Ureter (tissue), 1 donor: ENCODE results near the gene TNFRSF1B. TPM values are rescaled to one million over a fixed set of nuclear protein-coding genes. Genes with fewer than 3 reads are reported as not detected.
A peak's percentile ranks its signal among the peaks of the same experiment; 100 is the strongest.

Experiments used
- DNase-seq: peaks from one replicate; pipeline ENCODE4 v3.0.0-alpha.2; 2020; ENCODE audit warnings: low spot score
- total RNA-seq: library from RNA; stranded (reverse); gene quantifications from one replicate; pipeline ENCODE4 v1.2.4, GENCODE V29; 2023
- donor health status: DM: yes; HTN: yes; CAD: no.

The TNFRSF1B gene
- total RNA-seq, 1 donor from 2014 or later: 28.0 TPM

DNA sequence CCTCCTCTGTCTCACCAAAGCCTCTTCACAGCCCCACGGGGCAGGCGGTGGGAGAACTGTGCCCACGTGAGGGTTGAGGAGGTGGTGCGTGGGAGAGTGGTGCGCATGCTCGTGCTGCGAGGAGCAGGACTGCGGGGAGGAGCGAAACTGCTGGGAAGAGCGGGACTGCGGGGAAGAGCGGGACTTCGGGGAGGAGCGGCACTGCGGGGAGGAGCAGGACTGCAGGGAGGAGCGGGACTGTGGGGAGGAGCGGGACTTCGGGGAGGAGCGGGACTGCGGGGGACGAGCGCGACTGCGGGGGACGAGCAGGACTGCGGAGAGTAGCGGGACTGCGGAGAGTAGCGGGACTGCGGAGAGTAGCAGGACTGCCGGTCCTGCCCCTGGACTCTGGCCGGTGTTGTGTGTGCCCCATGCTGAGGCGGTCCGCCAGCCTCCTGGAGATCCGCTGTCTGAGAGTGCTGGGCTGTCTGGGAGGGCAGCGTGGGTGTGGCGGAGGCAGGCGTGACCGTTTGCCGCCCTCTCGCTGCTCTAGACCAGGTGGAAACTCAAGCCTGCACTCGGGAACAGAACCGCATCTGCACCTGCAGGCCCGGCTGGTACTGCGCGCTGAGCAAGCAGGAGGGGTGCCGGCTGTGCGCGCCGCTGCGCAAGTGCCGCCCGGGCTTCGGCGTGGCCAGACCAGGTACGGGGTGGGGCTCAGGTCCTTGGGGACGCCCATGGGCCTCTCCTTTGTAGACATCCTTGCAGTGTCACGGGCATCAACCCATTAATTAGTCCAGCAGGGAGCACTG lies 24.6 kb downstream of the TNFRSF1B start:
- no peak for DNase-seq

DNA sequence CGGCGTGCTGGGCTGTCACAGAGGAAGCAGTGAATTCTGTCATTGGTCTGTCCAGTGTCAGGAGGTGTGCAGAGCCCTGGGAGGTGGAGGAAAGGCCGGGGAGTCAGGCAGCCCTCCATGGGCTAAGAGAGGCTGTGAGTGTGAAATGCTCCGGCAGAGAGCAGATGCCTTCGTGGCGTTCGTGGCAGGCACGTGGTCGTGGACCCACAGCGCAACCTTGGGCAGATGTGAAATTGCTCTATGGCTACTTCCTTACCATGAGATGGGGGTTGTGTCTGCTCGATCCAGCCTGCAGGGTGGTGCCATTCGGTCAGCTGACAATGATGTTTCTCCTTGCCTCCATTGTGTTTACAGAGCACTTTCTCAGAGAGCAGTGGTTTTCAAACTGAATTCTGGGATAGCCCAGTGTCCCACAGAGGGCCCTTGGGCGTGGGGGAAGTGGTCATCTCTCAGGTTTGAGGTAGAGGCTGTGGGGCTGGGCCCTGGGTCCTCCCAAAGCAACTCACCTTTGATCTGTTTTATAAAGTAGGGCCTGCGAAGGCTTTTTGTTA lies 27.9 kb downstream of the TNFRSF1B start:
- no peak for DNase-seq

DNA sequence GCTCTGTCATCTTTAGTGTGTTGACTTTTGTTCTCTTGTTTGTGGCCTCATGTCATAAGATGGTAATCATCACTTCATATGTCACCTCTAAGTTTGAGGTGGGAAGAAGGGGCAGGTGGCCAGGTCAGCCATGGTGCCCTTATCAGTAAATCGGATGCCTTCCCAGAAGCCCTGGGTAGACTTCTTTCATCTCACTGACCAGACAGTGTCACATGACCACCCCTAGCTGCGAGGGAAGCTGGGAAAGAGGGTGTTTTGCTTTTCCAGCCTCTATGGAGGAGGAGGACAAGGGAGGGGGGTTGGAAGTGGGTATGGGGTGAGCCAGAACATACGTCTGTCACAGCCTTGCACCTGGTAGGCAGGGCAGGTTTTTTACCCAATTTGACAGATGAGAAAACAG lies 28.6 kb downstream of the TNFRSF1B start:
- DNase-seq: no peak

DNA sequence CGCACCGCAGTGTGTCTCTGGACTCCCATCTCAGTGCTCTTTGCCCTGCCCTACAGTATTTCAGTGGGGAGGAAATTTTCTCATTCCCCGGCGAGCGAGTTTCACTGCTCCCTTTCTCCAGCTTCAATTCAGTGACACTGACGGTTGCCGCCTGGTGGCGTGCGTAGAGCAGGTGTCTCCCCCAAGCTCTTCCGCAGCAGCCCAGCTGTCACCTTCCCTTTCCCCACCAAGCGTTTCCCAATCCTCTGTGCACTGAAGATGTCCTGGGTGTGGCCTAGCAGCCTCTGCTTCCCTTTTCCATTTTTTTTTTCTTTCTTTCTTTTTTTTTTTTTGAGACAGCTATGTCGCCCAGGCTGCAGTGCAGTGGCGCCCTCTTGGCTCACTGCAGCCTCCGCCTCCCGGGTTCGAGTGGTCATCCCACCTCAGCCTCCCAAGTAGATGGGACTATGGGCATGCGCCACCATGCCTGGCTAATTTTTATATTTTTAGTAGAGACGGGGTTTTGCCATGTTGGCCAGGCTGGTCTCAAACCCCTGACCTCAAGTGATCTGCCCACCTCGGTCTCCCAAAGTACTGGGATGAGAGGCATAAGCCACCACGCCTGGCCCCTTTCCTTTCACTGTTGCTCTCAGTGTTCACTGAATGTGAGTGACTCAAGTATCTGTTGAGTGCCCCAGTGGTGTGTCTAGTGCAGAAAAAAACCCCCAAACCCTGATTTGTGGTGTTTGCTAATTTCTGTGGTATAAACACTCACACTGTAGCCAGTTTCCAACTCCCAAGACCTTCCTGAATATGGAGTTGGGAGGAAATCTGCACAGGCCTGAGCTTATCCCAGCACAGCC lies 30.1 kb downstream of the TNFRSF1B start:
- no peak for DNase-seq

DNA sequence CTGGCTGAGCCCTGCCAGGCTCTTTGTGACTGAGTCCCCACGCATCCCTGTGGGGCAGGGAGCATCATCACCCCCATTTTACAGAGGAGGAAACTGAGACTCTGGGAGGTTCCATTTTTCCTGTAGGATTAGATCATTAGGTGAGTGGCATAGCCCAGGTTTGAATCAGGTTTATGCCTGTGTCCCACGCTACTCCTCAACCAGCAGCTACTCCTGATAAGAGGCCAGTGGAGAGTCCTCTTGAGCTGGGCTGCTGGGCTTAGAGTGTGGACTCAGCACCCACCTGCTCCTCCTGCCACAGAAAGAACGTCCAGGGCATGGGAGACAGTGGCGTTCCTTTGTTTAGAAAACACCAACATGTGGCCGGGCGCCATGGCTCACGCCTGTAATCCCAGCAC lies 30.7 kb downstream of the TNFRSF1B start:
- no peak for DNase-seq

DNA sequence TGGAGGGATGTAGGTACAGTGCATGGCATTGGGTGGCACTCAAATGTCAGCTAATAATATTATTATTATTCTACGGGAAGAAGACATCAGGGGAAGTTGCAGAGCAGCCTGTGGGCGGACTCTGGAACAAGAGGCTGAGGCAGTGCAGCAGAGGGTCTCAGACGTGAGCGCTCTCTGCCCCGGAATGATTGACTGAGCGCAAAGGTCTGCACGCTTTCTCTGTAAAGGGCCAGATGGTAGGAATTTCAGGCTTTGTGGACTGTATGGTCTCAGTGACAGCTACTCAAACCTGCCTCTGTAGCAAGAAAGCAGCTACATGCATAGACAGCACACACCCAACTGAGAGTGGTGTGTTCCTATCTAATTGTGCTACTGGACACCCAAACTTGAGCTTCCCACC lies 33.4 kb downstream of the TNFRSF1B start:
- no peak for DNase-seq

DNA sequence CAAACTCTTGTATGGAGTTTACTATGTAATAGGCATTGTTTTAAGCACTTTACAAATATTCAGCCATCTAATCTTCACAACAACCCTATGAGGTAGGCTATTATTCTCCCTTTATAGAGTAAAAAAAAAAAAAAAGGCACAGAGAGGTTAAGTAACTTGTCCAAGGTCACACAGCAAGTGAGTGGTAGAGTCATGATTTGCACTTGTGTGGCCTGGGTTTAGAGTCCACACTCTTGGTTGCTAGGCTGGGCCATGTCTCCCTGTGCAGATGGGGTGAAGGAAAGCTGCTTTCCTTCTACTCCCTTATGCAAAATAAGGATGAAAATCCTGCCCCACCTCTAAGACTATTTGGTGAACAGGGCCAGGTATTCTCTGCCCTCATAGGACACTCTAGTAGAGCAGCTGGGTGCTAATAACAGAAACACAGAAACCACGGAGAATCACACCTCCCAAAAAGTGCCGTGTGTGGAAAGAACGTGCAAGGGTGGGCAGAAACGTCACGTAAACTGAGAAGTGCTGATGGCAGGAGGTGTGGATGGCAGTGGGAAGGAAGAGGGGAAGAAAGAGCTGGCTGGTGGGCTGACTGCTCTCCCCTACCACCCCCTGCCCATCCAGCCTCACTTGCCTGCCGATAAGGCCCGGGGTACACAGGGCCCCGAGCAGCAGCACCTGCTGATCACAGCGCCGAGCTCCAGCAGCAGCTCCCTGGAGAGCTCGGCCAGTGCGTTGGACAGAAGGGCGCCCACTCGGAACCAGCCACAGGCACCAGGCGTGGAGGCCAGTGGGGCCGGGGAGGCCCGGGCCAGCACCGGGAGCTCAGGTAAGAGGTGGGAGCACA lies 34.8 kb downstream of the TNFRSF1B start:
- DNase-seq: no peak

DNA sequence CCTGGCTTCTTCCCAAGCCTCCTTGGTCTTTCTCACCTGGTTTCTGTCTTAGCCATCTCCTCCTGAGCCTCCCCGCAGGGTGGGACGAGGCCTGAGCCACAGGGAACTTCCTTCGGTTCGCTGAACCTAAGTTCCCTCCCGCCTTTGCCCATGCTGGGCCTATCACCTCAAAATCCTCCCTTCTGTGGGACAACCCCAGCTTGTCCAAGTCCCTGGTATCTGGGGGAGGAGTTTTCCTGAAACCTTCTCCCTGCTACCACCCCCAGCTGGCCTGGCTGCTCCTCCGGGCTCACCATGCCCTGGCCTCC lies 35.4 kb downstream of the TNFRSF1B start:
- DNase-seq: no peak

DNA sequence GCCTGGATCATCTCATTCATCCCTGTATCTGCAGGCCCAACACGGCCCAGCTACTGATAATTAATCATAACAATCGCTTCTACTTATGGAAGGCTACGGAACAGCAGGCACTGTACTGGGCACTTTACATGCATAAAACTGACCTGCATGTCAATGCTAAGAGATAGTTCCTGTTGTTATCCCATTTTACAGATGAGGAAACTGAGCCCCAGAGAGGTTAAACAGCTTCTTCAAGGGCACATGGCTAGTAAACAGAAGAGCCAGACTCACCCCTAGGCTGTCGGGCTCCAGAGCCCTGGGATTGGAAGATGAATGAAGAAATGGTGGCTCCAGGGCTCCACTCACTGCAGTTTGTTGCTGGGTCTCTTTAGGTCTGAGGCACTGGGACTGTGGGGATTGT lies 35.8 kb downstream of the TNFRSF1B start:
- DNase-seq: no peak

DNA sequence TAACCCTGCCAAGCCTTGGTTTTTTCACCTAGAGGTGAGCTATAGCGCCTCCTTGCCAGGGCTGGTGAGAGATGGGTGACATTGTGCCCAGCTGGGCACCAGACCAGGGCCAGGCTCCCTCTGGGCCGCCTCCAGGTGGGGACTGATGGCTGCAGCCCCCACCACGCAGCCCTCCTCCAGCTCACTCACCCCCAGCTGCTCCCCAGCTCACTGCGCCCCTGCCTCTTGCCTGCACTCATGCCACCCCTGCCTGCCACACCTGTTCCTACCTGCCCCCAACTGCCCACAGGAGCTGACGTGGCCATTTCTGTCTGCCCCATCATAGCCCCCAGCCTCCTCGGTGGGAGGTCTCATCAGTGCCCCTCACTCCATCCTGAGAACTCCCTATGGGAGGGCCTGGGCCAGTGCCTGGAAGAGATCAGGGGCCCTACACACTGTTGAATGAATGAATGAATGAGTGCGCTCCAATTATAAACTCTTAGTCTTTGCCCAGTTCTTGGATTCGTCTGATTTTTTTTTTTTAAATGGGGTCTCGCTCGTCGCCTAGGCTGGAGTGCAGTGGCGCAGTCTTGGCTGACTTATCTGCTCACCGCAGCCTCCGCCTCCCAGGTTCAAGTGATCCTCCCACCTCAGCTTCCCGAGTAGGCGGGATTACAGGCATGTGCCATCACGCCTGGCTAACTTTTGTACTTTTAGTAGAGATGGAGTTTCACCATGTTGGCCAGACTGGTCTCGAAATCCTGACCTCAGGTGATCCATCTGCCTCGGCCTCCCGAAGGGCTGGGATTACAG lies 36.6 kb downstream of the TNFRSF1B start:
- DNase-seq: no peak

DNA sequence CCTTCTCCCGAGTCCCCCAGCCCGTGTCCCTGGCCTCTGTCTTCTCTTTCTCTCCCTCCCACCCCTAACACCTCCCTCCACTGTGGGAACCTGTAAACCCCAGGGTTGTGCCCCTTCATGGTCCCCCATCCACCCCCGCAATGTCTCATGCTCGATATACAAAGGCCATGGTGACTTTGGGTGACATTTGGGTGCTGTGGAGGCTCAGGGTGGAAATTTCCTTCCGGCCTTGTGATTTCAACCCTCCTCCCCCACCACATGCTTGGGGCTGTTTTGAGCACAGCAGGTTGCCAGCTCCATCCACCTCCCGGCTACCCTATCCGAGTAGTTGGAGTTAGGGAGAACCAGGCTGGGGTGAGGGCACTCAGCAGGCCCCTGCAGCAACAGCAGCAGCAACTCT lies 37.3 kb downstream of the TNFRSF1B start:
- no peak for DNase-seq

DNA sequence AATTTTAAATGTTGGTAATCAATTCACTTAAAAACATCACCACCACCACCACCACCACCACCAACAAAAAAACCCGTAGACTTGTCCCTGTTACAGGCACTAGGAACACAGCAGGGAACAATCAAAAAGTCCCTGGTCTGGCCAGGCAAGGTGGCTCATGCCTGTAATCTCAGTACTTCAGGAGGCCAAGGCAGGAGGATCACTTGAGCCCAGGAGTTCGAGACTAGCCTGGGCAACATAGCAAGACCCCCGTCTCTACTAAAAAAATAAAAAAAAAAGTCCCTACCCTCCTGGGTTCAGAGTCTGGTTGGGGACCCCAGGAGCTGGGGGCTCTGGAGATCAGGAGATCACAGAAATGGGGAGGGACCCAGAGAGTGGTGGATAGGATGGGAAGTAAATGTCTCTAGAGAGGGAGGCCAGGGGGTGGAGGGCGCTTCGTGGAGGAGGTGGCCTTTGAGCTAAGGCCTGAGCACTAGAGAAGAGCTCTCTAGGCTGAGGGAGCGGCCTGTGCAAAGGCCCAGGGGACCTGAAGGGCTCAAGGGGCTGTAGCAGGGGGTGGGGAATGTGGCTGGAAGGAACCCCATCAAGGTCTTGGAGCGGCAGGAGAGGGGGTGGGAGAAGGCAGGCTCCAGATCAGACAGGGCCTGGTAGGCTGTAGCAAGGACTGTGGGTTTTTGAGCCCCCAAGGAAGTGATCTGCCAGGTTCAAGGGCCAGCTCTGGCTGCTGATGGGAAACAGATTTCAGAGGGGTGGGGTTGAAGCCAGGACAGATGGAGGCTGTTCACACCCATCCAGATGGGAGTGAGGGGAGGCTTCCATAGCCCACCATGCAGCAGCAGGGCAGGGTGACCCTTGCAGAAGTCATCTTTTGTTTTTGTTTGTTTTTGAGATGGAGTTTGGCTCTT lies 38.2 kb downstream of the TNFRSF1B start:
- DNase-seq: no peak

DNA sequence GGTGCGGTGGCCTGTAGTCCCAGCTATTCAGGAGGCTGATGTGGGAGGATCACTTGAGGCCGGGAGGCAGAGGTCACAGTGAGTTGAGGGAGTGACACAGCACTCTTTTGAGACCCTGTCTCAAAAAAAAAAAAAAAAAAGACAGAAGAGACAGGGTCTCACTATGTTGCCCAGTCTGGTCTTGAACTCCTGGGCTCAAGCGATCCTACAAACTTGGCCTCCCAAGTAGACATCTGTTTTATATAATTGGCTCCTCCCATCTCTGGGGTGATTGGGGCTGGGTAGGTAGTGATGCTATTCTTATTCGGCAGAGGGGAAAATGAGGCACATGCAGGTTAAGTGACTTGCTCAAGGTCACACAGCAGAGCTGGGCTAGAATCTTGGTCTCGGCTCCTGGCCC lies 39.4 kb downstream of the TNFRSF1B start:
- no peak for DNase-seq

DNA sequence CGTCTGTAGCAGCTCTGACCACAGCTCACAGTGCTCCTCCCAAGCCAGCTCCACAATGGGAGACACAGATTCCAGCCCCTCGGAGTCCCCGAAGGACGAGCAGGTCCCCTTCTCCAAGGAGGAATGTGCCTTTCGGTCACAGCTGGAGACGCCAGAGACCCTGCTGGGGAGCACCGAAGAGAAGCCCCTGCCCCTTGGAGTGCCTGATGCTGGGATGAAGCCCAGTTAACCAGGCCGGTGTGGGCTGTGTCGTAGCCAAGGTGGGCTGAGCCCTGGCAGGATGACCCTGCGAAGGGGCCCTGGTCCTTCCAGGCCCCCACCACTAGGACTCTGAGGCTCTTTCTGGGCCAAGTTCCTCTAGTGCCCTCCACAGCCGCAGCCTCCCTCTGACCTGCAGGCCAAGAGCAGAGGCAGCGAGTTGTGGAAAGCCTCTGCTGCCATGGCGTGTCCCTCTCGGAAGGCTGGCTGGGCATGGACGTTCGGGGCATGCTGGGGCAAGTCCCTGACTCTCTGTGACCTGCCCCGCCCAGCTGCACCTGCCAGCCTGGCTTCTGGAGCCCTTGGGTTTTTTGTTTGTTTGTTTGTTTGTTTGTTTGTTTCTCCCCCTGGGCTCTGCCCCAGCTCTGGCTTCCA lies 40.1 kb downstream of the TNFRSF1B start:
- no peak for DNase-seq

DNA sequence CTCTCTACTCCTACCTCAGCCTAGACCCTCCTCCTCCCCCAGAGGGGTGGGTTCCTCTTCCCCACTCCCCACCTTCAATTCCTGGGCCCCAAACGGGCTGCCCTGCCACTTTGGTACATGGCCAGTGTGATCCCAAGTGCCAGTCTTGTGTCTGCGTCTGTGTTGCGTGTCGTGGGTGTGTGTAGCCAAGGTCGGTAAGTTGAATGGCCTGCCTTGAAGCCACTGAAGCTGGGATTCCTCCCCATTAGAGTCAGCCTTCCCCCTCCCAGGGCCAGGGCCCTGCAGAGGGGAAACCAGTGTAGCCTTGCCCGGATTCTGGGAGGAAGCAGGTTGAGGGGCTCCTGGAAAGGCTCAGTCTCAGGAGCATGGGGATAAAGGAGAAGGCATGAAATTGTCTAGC lies 41.5 kb downstream of the TNFRSF1B start:
- DNase-seq: no peak

DNA sequence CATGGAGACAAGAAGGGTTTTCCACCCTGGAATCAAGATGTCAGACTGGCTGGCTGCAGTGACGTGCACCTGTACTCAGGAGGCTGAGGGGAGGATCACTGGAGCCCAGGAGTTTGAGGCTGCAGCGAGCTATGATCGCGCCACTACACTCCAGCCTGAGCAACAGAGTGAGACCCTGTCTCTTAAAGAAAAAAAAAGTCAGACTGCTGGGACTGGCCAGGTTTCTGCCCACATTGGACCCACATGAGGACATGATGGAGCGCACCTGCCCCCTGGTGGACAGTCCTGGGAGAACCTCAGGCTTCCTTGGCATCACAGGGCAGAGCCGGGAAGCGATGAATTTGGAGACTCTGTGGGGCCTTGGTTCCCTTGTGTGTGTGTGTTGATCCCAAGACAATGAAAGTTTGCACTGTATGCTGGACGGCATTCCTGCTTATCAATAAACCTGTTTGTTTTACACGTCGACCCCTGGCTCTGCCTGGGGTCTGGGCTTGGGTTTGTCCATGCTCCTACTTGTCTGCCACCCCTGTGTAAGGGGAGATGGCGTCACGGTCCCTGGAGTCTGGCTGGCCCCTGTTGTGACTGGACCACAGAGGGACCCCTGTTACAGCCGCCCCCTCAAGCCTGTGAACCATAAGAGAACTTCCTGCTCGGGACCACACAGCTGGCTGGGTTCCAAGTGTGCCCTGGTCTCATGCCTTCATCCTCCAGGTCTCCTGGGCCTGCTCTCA lies 42.1 kb downstream of the TNFRSF1B start:
- DNase-seq: peak; percentile 87

DNA sequence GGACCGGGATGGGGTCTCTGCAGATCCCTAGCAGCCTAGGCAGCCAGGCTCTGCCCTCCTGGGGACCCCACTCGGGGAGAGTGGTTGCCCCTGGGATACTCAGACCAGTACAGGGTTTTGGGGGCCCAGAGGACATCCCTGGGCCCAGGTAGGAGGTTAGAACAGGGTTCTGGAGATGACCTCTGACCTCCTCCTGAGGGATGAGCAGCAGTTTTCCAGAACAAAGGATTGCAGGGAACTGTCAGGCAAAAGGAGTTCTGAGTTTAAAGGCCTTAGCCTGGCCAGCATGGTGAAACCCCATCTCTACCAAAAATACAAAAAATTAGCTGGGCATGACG lies 42.7 kb downstream of the TNFRSF1B start:
- no peak for DNase-seq

DNA sequence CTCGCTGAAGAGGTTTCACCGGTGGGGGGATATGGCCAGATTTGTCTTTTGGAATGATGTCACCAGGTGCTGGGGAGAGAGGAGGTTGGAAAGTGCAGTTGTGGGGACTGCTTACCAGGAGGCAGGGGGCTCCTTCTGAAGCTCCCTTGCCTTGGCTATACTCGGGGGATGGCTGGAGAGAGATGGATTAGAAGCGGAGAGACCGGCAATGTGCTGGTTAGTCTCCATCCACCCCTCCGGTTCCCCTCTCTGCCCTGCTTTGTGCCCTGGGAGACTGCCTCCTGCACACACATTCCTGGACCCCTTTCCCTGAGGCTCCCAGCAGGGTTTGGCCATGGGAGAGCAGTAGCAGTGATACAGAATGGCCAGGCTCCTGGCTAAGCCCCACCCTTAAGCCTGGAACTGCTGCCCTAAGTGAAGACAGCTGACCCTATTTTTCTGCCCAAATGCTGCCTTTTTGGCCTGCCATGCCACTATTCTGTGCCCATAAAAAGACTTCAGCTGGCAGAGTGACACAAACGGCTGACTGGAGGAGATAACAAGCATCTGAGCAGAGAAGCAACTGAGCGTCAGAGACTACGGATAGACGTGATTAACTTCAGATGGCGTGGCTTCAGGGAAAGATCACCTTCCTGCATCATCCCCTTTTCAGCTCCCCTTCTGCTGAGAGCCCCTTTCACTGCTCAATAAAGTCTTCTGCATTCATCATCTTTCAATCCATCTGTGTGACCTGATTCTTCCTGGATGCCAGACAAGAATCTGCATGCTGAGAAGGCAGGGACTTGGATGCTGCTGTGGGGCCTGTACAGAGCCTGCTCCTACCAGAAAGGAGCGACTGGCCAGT lies 48.5 kb downstream of the TNFRSF1B start:
- DNase-seq: no peak
